Endodermal cell (in vitro differentiated cells): ENCODE data around the gene MAST1. TPM values are rescaled to one million over a fixed set of nuclear protein-coding genes. Genes with fewer than 3 reads are reported as not detected.

Experiments used
- DNase-seq: peaks from one replicate; pipeline ENCODE4 v3.0.0-alpha.2; 2017
- H3K27ac ChIP-seq: 2 replicates; pipeline ENCODE4 v1.5.1; 2013; ENCODE audit warnings: mild to moderate bottlenecking, low read depth, low read length, moderate library complexity
- H3K27me3 ChIP-seq: 2 replicates; pipeline ENCODE4 v1.6.1; 2013; ENCODE audit warnings: mild to moderate bottlenecking, low read length, moderate library complexity; ENCODE audit not compliant: insufficient read depth, control insufficient read depth, poor library complexity, severe bottlenecking
- H3K36me3 ChIP-seq: 2 replicates; pipeline ENCODE4 v1.7.0; 2013; ENCODE audit warnings: mild to moderate bottlenecking, low read length, moderate library complexity; ENCODE audit not compliant: control insufficient read depth, insufficient read depth
- H3K4me1 ChIP-seq: one replicate; pipeline ENCODE4 v1.7.0; 2013; ENCODE audit warnings: low read length; ENCODE audit not compliant: control insufficient read depth, insufficient read depth
- H3K4me3 ChIP-seq: 2 replicates; pipeline ENCODE4 v1.5.1; 2013; ENCODE audit warnings: mild to moderate bottlenecking, low read length, moderate library complexity
- H3K9ac ChIP-seq: 2 replicates; pipeline ENCODE4 v1.6.1; 2013; ENCODE audit warnings: mild to moderate bottlenecking, low read length, moderate library complexity; ENCODE audit not compliant: poor library complexity, severe bottlenecking; ENCODE audit errors: extremely low read depth
- H3K9me3 ChIP-seq: 2 replicates; pipeline ENCODE4 v1.6.1; 2013; ENCODE audit warnings: mild to moderate bottlenecking, low read length, moderate library complexity; ENCODE audit not compliant: control insufficient read depth
- H3K27ac Mint-ChIP-seq: 2 replicates; pipeline ENCODE4 v1.8.0; 2020; ENCODE audit warnings: mixed read lengths
- H3K27me3 Mint-ChIP-seq: 2 replicates; pipeline ENCODE4 v1.8.0; 2021; ENCODE audit warnings: mild to moderate bottlenecking, mixed read lengths; ENCODE audit not compliant: insufficient read depth
- H3K36me3 Mint-ChIP-seq: 2 replicates; pipeline ENCODE4 v1.8.0; 2020; ENCODE audit warnings: low read depth, mixed read lengths
- H3K4me1 Mint-ChIP-seq: 2 replicates; pipeline ENCODE4 v1.8.0; 2020; ENCODE audit warnings: mixed read lengths
- H3K4me3 Mint-ChIP-seq: 2 replicates; pipeline ENCODE4 v1.8.0; 2020; ENCODE audit warnings: mild to moderate bottlenecking, moderate library complexity, mixed read lengths
- H3K9me3 Mint-ChIP-seq: 2 replicates; pipeline ENCODE4 v1.8.0; 2020; ENCODE audit warnings: mild to moderate bottlenecking, mixed read lengths
- CTCF ChIP-seq: fragments of 200-600 bp; sonication (generic); conservative IDR thresholded peaks from 2 replicates; pipeline ENCODE4 v1.5.0; 2021; ENCODE audit warnings: antibody characterized with exemption, mild to moderate bottlenecking
- WGBS, 2 experiments: methylation state at CpG; one replicate each; pipeline versions ENCODE4 v1.1.5 to v1.1.7; 2013; ENCODE audit warnings: missing lambda C conversion rate in 2 of 2, mixed read lengths in 1 of 2; ENCODE audit not compliant: insufficient coverage in 1 of 2, insufficient read length in 1 of 2; 5-methylcytosine and 5-hydroxymethylcytosine counted together
- long read RNA-seq, 4 experiments: library from polyadenylated mRNA in 2 of 4; library from RNA in 1 of 4; library from capped mRNA in 1 of 4; stranded (forward) in 3 of 4; unstranded in 1 of 4; transcript quantifications; one replicate each; pipeline ENCODE4 v2.0.0, GENCODE V29; 2020 to 2021; ENCODE audit warnings: inconsistent platforms in 1 of 4
- polyA plus RNA-seq, 2 experiments: library from polyadenylated mRNA; stranded (reverse); fragments of 50-300 nt; gene quantifications; one replicate each; pipeline ENCODE4 v1.2.3, GENCODE V29; 2013
- total RNA-seq, 2 donors: library from RNA; stranded (reverse); fragmentation: NEBNext Ultra II Directional in 1 of 2; extraction: Animal tissue kit (Norgen Biotek cat#: 25700) in 1 of 2; gene quantifications; 2 replicates in 1 of 2; 3 replicates in 1 of 2; pipeline ENCODE4 v1.2.1, GENCODE V29; 2021

Gene MAST1
- 10 to 100 TPM in 1 of 2 donors, 1 to 10 TPM in 1; 6.9 to 18.5 TPM for total RNA-seq
- 19.9 TPM for polyA plus RNA-seq (2013, experiment 1 of 2)
- polyA plus RNA-seq (2013, experiment 2 of 2): 17.5 TPM
- long read RNA-seq, experiment 1, partial matches to known transcripts: 1 of 2 reads
- long read RNA-seq, experiment 1, other reads (novel, unspliced or antisense): 1 of 2 reads
- long read RNA-seq, experiment 2, full-length matches to known transcripts: 1 of 30 reads
- long read RNA-seq, experiment 2, partial matches to known transcripts: 15 of 30 reads
- long read RNA-seq, experiment 2, other reads (novel, unspliced or antisense): 14 of 30 reads
- long read RNA-seq, experiment 3, partial matches to known transcripts: 19 of 24 reads
- long read RNA-seq, experiment 3, other reads (novel, unspliced or antisense): 4 of 24 reads
- long read RNA-seq, experiment 4, partial matches to known transcripts: 4 of 7 reads
- long read RNA-seq, experiment 4, other reads (novel, unspliced or antisense): 1 of 7 reads

- Histone ChIP-seq H3K9ac (no peak within 1 kb of the TSS), H3K27ac (peak within 1 kb of the TSS; percentile 79), H3K9me3 (no peaks in the 10 kb centered on the region), H3K27me3 (peaks cover 53% of the 10 kb centered on the region), H3K4me1 (no peaks in the 10 kb centered on the region), H3K36me3 (no peaks in the 10 kb centered on the region), H3K4me3 (peak within 1 kb of the TSS; percentile 71)
- DNase-seq: peak; percentile 87
- Mint-ChIP-seq H3K4me1 (peaks cover 4% of the 10 kb centered on the region), H3K36me3 (no peaks in the 10 kb centered on the region), H3K27ac (no peak within 1 kb of the TSS), H3K9me3 (no peaks in the 10 kb centered on the region), H3K27me3 (peaks cover 76% of the 10 kb centered on the region), H3K4me3 (peak within 1 kb of the TSS; percentile 64)
- peak; percentile 85 for TF ChIP-seq CTCF
- WGBS, 2 experiments: 0% methylated on average over 7 to 59 of the region's 69 CpGs
Observed at GRCh38 chr19:12838182-12838885, at the start of gene MAST1. MAST1 (plus strand) TSS chr19:12838515; CDS start chr19:12838573, 58 bp downstream.

- Histone ChIP-seq H3K9ac (no peak overlapping the region), H3K4me3 (peak overlapping the region; percentile 8), H3K27me3 (peaks cover 9% of the 10 kb centered on the region), H3K4me1 (peaks cover 6% of the 10 kb centered on the region), H3K9me3 (no peaks in the 10 kb centered on the region), H3K27ac (peak overlapping the region; percentile 26), H3K36me3 (no peaks in the 10 kb centered on the region)
- Mint-ChIP-seq H3K4me1 (peaks cover 20% of the 10 kb centered on the region), H3K4me3 (peak overlapping the region; percentile 74), H3K36me3 (no peaks in the 10 kb centered on the region), H3K9me3 (no peaks in the 10 kb centered on the region), H3K27me3 (peaks cover 9% of the 10 kb centered on the region), H3K27ac (peak overlapping the region; percentile 73)
- WGBS, 2 experiments: 17 to 29% methylated on average over 1 to 12 of the region's 12 CpGs
- DNase-seq: peak; percentile 77
- TF ChIP-seq CTCF: no peak
Observed at GRCh38 chr19:12788682-12789097, 49.6 kb upstream of the MAST1 start.

GRCh38 chr19:12789098-12789903 lies 49.0 kb upstream of the MAST1 start:
- 5 to 15% methylated on average over 31 to 46 of the region's 46 CpGs for WGBS, 2 experiments
- H3K27me3 Mint-ChIP-seq: peaks cover 9% of the 10 kb centered on the region
- peak overlapping the region; percentile 1 for H3K27ac ChIP-seq

More at GRCh38 chr19:12789098-12789903, 49.0 kb upstream of the MAST1 start:
- TF ChIP-seq CTCF: no peak
- H3K9ac ChIP-seq: no peak overlapping the region
- H3K4me1 ChIP-seq: peaks cover 6% of the 10 kb centered on the region
- peak overlapping the region; percentile 73 for H3K27ac Mint-ChIP-seq
- H3K9me3 Mint-ChIP-seq: no peaks in the 10 kb centered on the region
- no peak for DNase-seq
- H3K36me3 Mint-ChIP-seq: no peaks in the 10 kb centered on the region
- H3K27me3 ChIP-seq: peaks cover 9% of the 10 kb centered on the region
- H3K4me1 Mint-ChIP-seq: peaks cover 23% of the 10 kb centered on the region
- no peaks in the 10 kb centered on the region for H3K9me3 ChIP-seq
- peak overlapping the region; percentile 74 for H3K4me3 Mint-ChIP-seq
- H3K4me3 ChIP-seq: peak overlapping the region; percentile 8
- no peaks in the 10 kb centered on the region for H3K36me3 ChIP-seq
